Renal pelvis (tissue), 4 donors: Measurements from ENCODE around the gene DUSP2. TPM values are rescaled to one million over a fixed set of nuclear protein-coding genes. Genes with fewer than 3 reads are reported as not detected.

Experiments used
- DNase-seq: peaks from one replicate; pipeline ENCODE4 v3.0.0-alpha.2; 2013
- polyA plus RNA-seq, 3 donors: library from polyadenylated mRNA; unstranded; fragments of 120-200 nt; gene quantifications; one replicate each; pipeline ENCODE4 v1.2.1, GENCODE V29; 2013; ENCODE audit not compliant: insufficient read length in 3 of 3

DUSP2 gene
- polyA plus RNA-seq, 3 donors = 3.1 to 4.9 (median 3.7) TPM

- DNase-seq = no peak
Observed at GRCh38 chr2:96104487-96104861, 40.8 kb downstream of the DUSP2 start.

DNA sequence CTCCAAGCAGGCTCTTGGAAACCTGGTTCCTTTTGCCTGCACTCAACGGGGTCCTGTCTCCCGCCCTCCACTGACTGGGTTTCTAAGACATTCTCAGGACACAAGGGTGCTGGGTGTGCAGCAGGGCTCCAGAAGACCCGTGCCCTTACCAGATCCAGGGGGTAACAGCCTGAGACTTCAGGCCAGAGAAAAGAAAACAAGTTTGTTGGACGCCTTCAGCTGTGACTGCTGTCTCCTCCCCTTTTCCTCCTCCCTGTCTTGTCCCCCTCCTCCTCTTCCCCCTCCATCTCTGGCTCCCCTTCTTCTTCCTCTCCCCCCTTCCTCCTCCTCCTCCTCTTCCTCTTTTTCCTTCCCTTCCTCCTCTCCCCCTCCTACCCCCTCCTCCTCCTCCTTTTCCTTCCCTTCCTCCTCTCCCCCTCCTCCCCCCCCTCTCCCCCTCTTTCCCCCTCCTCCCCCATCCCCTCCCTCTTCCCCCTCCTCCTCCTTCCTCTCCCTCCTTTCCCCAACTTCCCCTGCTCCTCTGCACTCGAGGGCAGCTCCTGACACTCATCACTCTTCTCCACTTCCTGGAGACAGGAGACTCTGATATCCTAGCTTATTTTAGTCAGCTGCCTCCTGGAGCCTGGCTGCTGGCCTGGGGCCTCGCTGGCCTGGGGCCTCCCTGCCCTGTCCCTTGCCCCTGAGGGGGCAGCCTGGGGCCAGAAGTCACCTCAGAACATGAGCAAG is 41.3 kb downstream of the DUSP2 start:
- no peak for DNase-seq

DNA sequence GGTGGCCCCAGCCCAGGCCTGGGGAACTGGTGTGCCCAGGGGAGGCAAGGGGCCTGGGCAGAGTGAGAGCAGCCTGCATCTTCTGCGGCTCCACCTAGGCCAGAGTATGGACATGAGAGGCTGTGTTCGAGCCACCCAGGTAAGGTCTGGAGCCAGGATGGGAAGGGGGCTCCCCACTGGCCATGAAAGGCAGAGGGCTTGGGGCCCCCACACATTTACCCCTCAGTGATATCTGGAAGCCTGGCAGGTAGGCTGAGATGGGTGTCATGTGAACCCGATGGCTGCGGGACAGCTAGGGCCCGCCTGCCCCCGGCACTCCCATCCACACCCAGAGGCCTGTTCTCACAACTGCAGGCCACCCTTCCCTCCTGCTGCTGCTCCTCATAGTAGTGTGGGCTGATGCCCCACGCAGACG is 42.0 kb downstream of the DUSP2 start:
- no peak for DNase-seq

GRCh38 chr2:96102596-96103186 is 42.5 kb downstream of the DUSP2 start:
- no peak for DNase-seq

GRCh38 chr2:96100893-96101304 is 44.3 kb downstream of the DUSP2 start:
- DNase-seq = no peak

GRCh38 chr2:96099861-96100798 is 45.1 kb downstream of the DUSP2 start:
- DNase-seq = no peak

DNA sequence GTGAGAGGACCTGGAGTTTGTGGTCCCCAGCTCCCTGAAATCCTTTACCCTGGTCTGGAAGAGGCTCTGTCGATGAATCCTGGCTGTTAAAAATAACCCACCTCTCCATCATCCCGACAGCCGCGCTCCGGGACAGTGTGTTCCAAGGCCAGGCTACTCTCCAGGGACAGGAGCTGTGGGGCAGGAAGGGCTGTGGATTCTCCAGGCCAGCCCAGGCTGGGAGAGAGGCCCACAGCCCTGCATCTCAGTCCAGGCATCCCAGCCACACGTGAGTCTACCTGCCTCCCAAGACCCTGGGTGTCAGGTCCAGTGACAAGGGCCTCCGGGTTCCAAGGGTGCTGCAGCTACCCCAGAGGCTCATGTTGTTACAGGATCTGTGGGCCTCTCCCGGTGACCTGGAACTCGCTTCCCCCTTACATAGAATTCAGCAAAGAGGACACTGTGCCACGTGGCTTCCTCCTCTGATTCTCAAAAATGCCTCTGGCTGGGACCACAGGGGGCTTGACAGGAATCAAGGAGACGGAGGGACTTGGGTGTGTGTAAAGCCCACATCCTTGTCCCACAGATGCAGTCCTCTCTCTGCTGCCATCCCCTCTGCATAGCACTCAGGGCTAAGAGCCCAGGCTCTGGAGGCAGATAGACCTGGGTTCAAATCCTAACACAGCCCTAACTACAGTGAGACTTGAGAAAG is 46.2 kb downstream of the DUSP2 start:
- DNase-seq = no peak

DNA sequence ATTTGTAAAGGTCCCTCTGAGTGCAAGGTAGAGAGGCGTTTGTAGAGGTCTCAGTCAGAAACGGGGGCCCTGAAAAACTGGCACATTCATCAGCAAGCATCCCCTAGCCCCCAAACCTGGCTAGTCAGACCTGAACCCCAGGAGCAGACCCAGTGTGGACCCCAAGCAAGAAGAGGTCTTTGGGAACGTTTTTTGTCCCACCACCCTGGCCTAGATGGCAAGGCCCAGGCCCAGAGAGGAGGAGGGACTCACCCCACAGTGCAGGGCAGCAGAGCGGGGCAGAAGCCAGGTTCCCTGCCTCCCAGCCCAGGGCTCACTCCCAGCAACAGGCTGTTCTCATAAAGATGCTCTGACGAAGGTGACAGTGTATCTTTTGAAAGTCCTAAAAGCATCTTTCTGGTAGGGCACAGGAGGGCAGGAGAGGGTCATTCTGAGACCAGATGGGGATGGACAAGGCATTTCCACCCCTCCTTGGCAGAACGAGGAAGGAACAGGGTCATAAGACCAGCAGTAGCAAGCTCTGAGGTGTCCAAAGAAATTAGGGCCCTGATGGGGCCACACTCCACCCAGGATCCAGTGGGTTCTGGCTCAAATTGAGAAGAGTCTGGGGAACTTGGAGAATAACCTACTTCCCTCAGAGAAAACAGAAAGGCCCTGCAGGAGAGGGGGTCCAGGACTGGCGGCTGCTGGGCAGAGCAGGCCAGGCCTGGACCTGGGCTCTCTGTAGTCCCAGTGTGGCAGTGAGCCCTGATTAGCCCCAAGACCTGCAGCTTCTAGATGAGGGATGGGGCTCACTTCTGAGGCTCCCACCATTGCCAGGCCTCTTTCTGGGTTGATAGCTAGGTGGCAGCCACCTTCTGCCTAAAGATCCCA is 47.1 kb downstream of the DUSP2 start:
- DNase-seq = no peak

GRCh38 chr2:96097441-96097840 is 47.8 kb downstream of the DUSP2 start:
- DNase-seq = no peak

- no peak for DNase-seq
Observed at GRCh38 chr2:96095116-96095636, 50.1 kb downstream of the DUSP2 start.

- DNase-seq = no peak
Observed at GRCh38 chr2:96093528-96093927, 51.7 kb downstream of the DUSP2 start.

Other genes starting within 250 kb of the DUSP2 start
- 10 to 100 TPM; 11.6 to 31.9 (median 29.1) TPM for gene ANKRD36C, start 153.6 kb downstream of the DUSP2 start, polyA plus RNA-seq
- gene GPAT2, start 110.5 kb downstream of the DUSP2 start, polyA plus RNA-seq = 1 to 10 TPM in 2 of 3 donors, under 1 TPM in 1; 0.71 to 4.0 (median 2.8) TPM
- 1 to 10 TPM; 3.9 to 5.9 (median 5.3) TPM for gene ADRA2B, start 28.9 kb downstream of the DUSP2 start, polyA plus RNA-seq
- gene ASTL, start 6.9 kb downstream of the DUSP2 start, polyA plus RNA-seq = under 1 TPM in 2 of 3 donors, not detected in 1; 0.18 to 0.23 TPM
- 100 to 1,000 TPM; 142 to 163 (median 144) TPM for gene STARD7, start 63.4 kb upstream of the DUSP2 start, polyA plus RNA-seq
- gene TMEM127, start 120.6 kb upstream of the DUSP2 start, polyA plus RNA-seq = 10 to 100 TPM; 44.8 to 48.3 (median 45.2) TPM
- gene CIAO1, start 120.8 kb upstream of the DUSP2 start, polyA plus RNA-seq = 10 to 100 TPM; 55.7 to 82.8 (median 80.3) TPM
- 100 to 1,000 TPM; 187 to 206 (median 203) TPM for gene SNRNP200, start 160.1 kb upstream of the DUSP2 start, polyA plus RNA-seq
- 1 to 10 TPM; 4.5 to 5.2 (median 4.7) TPM for gene ITPRIPL1, start 179.9 kb upstream of the DUSP2 start, polyA plus RNA-seq
- gene NCAPH, start 190.3 kb upstream of the DUSP2 start, polyA plus RNA-seq = 10 to 100 TPM; 18.9 to 22.0 (median 19.7) TPM